HepG2 (cell line): Measurements from ENCODE around the gene VASN. TPM values are rescaled to one million over a fixed set of nuclear protein-coding genes. Genes with fewer than 3 reads are reported as not detected.

Experiments used
- ARNT2 ChIP-seq: sonication (generic); formaldehyde crosslinking; IDR thresholded peaks from 2 replicates; pipeline ENCODE4 v1.8.0; 2022; ENCODE audit warnings: mild to moderate bottlenecking, low read depth, missing genetic modification reagents, moderate library complexity
- BRF2 ChIP-seq: sonication (generic); formaldehyde crosslinking; IDR thresholded peaks from 2 replicates; pipeline ENCODE4 v1.8.1; 2022; ENCODE audit warnings: mild to moderate bottlenecking, missing genetic modification reagents
- EHMT2 ChIP-seq: fragments of 200-600 bp; sonication (generic); IDR thresholded peaks from 2 replicates; pipeline ENCODE4 v1.7.0; 2017; ENCODE audit warnings: antibody characterized with exemption, low read depth, low read length, borderline replicate concordance
- HDAC2 ChIP-seq: sonication (generic); formaldehyde crosslinking; IDR thresholded peaks from 2 replicates; pipeline ENCODE4 v1.4.0; 2020; ENCODE audit warnings: missing genetic modification reagents
- KLF12 ChIP-seq: sonication (generic); formaldehyde crosslinking; IDR thresholded peaks from 2 replicates; pipeline ENCODE4 v1.4.0; 2020; ENCODE audit warnings: missing genetic modification reagents, borderline replicate concordance
- MBD4 ChIP-seq: IDR thresholded peaks from 2 replicates; pipeline ENCODE4 v1.6.1; 2012; ENCODE audit warnings: low read length, inconsistent platforms, borderline replicate concordance
- NONO ChIP-seq, 2 experiments: fragments of 450-650 bp in 1 of 2; sonication (generic) in 1 of 2; formaldehyde crosslinking in 1 of 2; IDR thresholded peaks in 1 of 2; conservative IDR thresholded peaks in 1 of 2; 2 replicates each; pipeline versions ENCODE4 v1.6.1 to v1.8.0; 2017 to 2022; ENCODE audit warnings: mild to moderate bottlenecking in 1 of 2, missing genetic modification reagents in 1 of 2, moderate library complexity in 1 of 2
- REST ChIP-seq, 2 experiments: IDR thresholded peaks; 2 replicates each; pipeline ENCODE4 v1.6.1; 2011 to 2012; ENCODE audit warnings: low read length in 2 of 2, borderline replicate concordance in 1 of 2, low read depth in 1 of 2, mild to moderate bottlenecking in 1 of 2, moderate library complexity in 1 of 2
- SP4 ChIP-seq: sonication (generic); formaldehyde crosslinking; IDR thresholded peaks from 2 replicates; pipeline ENCODE4 v1.8.1; 2023; ENCODE audit warnings: mild to moderate bottlenecking, missing genetic modification reagents
- ZEB1 ChIP-seq: IDR thresholded peaks from 2 replicates; pipeline ENCODE4 v1.6.1; 2012; ENCODE audit warnings: mild to moderate bottlenecking, low read depth, inconsistent platforms; ENCODE audit not compliant: insufficient replicate concordance
- ZFP62 ChIP-seq: sonication (generic); formaldehyde crosslinking; IDR thresholded peaks from 2 replicates; pipeline ENCODE4 v1.4.0; 2020; ENCODE audit warnings: missing genetic modification reagents
- ZMAT3 ChIP-seq: sonication (generic); formaldehyde crosslinking; conservative IDR thresholded peaks from 2 replicates; pipeline ENCODE4 v1.7.0; 2021; ENCODE audit warnings: missing genetic modification reagents
- ZNF567 ChIP-seq: sonication (generic); formaldehyde crosslinking; IDR thresholded peaks from 2 replicates; pipeline ENCODE4 v1.8.1; 2023; ENCODE audit warnings: mild to moderate bottlenecking, missing genetic modification reagents, borderline replicate concordance
- ZNF615 ChIP-seq: sonication (generic); formaldehyde crosslinking; IDR thresholded peaks from 2 replicates; pipeline ENCODE4 v1.5.0; 2020; ENCODE audit warnings: mild to moderate bottlenecking, missing genetic modification reagents, borderline replicate concordance
- ZNF678 ChIP-seq: sonication (generic); formaldehyde crosslinking; IDR thresholded peaks from 2 replicates; pipeline ENCODE4 v1.4.0; 2020; ENCODE audit warnings: mild to moderate bottlenecking, missing genetic modification reagents
- ZSCAN21 ChIP-seq: sonication (generic); formaldehyde crosslinking; IDR thresholded peaks from 2 replicates; pipeline ENCODE4 v1.8.0; 2022; ENCODE audit warnings: mild to moderate bottlenecking, missing genetic modification reagents, moderate library complexity, borderline replicate concordance
- polyA plus RNA-seq, 8 experiments: library from polyadenylated mRNA; depleted of rRNA in 3 of 8; stranded (reverse) in 7 of 8; unstranded in 1 of 8; fragments of >200 nt; fragmentation: Illumina TruSeq in 4 of 8; extraction: Trizol in 4 of 8; gene quantifications; 2 replicates each; pipeline versions ENCODE4 v1.2.1 to v1.2.3, GENCODE V29; 2011 to 2016; ENCODE audit warnings: low read depth in 4 of 8, missing spikeins in 1 of 8, mixed read lengths in 1 of 8; ENCODE audit not compliant: insufficient read depth in 1 of 8
- total RNA-seq, 5 experiments: library from RNA; depleted of rRNA; stranded (reverse); fragments of >200 nt; fragmentation: Illumina TruSeq; extraction: Trizol; gene quantifications; 2 replicates each; pipeline ENCODE4 v1.2.3, GENCODE V29; 2016; ENCODE audit warnings: low read depth in 1 of 5
- TF ChIP-seq, protein P1 (sequence below): sonication (generic); formaldehyde crosslinking; IDR thresholded peaks from 2 replicates; pipeline ENCODE4 v1.9.0; 2021; ENCODE audit warnings: missing genetic modification reagents, mild to moderate bottlenecking, borderline replicate concordance
- TF ChIP-seq, protein P2 (sequence below): sonication (generic); formaldehyde crosslinking; IDR thresholded peaks from 2 replicates; pipeline ENCODE4 v1.4.0; 2020; ENCODE audit warnings: missing genetic modification reagents

Gene VASN
- total and polyA plus RNA-seq, 2 of the 13 experiments (the other 11 are each of a cell fraction or from before 2014, with no cell fraction given) = 8.4 to 18.2 TPM

GRCh38 chr16:4425378-4426020 is 53.9 kb downstream of the VASN start, which contains the start of gene DNAJA3 (continued):
- TF ChIP-seq, protein P1, sequence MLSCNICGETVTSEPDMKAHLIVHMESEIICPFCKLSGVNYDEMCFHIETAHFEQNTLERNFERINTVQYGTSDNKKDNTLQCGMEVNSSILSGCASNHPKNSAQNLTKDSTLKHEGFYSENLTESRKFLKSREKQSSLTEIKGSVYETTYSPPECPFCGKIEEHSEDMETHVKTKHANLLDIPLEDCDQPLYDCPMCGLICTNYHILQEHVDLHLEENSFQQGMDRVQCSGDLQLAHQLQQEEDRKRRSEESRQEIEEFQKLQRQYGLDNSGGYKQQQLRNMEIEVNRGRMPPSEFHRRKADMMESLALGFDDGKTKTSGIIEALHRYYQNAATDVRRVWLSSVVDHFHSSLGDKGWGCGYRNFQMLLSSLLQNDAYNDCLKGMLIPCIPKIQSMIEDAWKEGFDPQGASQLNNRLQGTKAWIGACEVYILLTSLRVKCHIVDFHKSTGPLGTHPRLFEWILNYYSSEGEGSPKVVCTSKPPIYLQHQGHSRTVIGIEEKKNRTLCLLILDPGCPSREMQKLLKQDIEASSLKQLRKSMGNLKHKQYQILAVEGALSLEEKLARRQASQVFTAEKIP (CRISPR knock-in tag) = no peak
- TF ChIP-seq ZMAT3 (CRISPR knock-in tag) (0 out of 2 replicates have a peak, but pooled peaks have one; percentile 86), MBD4 (no peak), EHMT2 (no peak), NONO (IDR thresholded peaks at IDR 0.05) (no peak), NONO (CRISPR knock-in tag; conservative IDR thresholded peaks at IDR 0.05) (no peak; the same call in 1 of the 2 replicates), ZSCAN21 (CRISPR knock-in tag) (peak; percentile 80; the same call in 1 of the 2 replicates), ZFP62 (no peak), KLF12 (no peak), REST (IDR thresholded peaks at IDR 0.05; ENCODE audit: borderline replicate concordance in 1 of 2, low read depth in 1 of 2, low read length in 2 of 2) (peak in 1 of 2 experiments; percentile 63; a peak in 1 of 4 replicates), ZEB1 (no peak), ZNF567 (0 out of 2 replicates have a peak, but pooled peaks have one; percentile 39), HDAC2 (CRISPR knock-in tag) (no peak; the same call in 1 of the 2 replicates), ZNF615 (CRISPR knock-in tag) (no peak), SP4 (CRISPR knock-in tag) (peak; percentile 79), ZNF678 (CRISPR knock-in tag) (no peak), BRF2 (CRISPR knock-in tag) (no peak), ARNT2 (CRISPR knock-in tag) (peak; percentile 90; the same call in 1 of the 2 replicates)
- TF ChIP-seq, protein P2, sequence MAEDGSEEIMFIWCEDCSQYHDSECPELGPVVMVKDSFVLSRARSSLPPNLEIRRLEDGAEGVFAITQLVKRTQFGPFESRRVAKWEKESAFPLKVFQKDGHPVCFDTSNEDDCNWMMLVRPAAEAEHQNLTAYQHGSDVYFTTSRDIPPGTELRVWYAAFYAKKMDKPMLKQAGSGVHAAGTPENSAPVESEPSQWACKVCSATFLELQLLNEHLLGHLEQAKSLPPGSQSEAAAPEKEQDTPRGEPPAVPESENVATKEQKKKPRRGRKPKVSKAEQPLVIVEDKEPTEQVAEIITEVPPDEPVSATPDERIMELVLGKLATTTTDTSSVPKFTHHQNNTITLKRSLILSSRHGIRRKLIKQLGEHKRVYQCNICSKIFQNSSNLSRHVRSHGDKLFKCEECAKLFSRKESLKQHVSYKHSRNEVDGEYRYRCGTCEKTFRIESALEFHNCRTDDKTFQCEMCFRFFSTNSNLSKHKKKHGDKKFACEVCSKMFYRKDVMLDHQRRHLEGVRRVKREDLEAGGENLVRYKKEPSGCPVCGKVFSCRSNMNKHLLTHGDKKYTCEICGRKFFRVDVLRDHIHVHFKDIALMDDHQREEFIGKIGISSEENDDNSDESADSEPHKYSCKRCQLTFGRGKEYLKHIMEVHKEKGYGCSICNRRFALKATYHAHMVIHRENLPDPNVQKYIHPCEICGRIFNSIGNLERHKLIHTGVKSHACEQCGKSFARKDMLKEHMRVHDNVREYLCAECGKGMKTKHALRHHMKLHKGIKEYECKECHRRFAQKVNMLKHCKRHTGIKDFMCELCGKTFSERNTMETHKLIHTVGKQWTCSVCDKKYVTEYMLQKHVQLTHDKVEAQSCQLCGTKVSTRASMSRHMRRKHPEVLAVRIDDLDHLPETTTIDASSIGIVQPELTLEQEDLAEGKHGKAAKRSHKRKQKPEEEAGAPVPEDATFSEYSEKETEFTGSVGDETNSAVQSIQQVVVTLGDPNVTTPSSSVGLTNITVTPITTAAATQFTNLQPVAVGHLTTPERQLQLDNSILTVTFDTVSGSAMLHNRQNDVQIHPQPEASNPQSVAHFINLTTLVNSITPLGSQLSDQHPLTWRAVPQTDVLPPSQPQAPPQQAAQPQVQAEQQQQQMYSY (CRISPR knock-in tag) = no peak; the same call in 1 of the 2 replicates
